DOHH2 (cell line): ENCODE measurements around the gene ZNRF3.
"Not testable (repeated sequence)": the region's sequence is repeated elsewhere in the genome, so short reads cannot be mapped to it uniquely, and the experiment has no call there.

Experiments
- EZH2phosphoT487 ChIP-seq: fragments of 200-600 bp; sonication (generic); IDR thresholded peaks from 2 replicates; pipeline ENCODE4 v1.6.1; 2017; ENCODE audit warnings: borderline replicate concordance, mild to moderate bottlenecking, antibody characterized with exemption, low read length, moderate library complexity, mixed read lengths
- TF ChIP-seq, protein P1 (sequence below): fragments of 200-600 bp; sonication (generic); IDR thresholded peaks from one replicate; pipeline ENCODE4 v1.5.1; 2014; ENCODE audit warnings: antibody characterized with exemption, mild to moderate bottlenecking, low read depth, low read length; ENCODE audit not compliant: poor library complexity, severe bottlenecking

DNA sequence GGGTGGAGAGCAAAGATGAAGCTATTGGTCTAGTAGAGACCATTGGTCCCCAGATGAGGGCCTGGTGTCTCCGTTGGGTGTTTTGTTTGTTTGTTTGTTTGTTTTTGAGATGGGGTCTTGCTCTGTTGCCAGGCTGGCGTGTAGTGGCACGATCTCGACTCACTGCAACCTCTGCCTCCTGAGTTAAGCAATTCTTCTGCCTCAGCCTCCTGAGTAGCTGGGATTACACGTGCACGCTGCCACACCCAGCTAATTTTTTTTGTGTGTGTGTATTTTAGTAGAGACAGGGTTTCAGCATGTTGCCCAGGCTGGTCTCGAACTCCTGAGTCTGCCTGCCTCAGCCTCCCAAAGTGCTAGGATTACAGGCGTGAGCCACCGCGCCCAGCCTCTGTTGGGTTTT, 25.4 kb downstream of the ZNRF3 start:
- TF ChIP-seq, protein P1, sequence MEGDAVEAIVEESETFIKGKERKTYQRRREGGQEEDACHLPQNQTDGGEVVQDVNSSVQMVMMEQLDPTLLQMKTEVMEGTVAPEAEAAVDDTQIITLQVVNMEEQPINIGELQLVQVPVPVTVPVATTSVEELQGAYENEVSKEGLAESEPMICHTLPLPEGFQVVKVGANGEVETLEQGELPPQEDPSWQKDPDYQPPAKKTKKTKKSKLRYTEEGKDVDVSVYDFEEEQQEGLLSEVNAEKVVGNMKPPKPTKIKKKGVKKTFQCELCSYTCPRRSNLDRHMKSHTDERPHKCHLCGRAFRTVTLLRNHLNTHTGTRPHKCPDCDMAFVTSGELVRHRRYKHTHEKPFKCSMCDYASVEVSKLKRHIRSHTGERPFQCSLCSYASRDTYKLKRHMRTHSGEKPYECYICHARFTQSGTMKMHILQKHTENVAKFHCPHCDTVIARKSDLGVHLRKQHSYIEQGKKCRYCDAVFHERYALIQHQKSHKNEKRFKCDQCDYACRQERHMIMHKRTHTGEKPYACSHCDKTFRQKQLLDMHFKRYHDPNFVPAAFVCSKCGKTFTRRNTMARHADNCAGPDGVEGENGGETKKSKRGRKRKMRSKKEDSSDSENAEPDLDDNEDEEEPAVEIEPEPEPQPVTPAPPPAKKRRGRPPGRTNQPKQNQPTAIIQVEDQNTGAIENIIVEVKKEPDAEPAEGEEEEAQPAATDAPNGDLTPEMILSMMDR: not testable (repeated sequence)
- not testable (repeated sequence) for TF ChIP-seq EZH2phosphoT487
